ENCODE results near the gene TLCD3B.

- TF ChIP-seq CTCF (IDR thresholded peaks at IDR 0.05) (peak; percentile 27 to 85 (median 70)), POLR2A (IDR thresholded peaks at IDR 0.05) (no peak)
Measured at GRCh38 chr16:30032083-30032819, 1.2 kb upstream of the TLCD3B start.
